K562 (cell line): ENCODE results near the gene ITPKA. TPM values are rescaled to one million over a fixed set of nuclear protein-coding genes. Genes with fewer than 3 reads are reported as not detected.

Experiments used
- ARID1B ChIP-seq: fragments of 450-650 bp; IDR thresholded peaks from 2 replicates; pipeline ENCODE4 v1.6.1; 2016; ENCODE audit warnings: antibody characterized with exemption, mild to moderate bottlenecking, inconsistent platforms
- EGR1 ChIP-seq: fragments of 450-650 bp; conservative IDR thresholded peaks from 2 replicates; pipeline ENCODE4 v1.6.1; 2017; ENCODE audit warnings: mild to moderate bottlenecking
- HCFC1 ChIP-seq: IDR thresholded peaks from 2 replicates; pipeline ENCODE4 v1.6.1; 2012; ENCODE audit warnings: low read depth, low read length, improper control_type of control experiment
- L3MBTL2 ChIP-seq: fragments of 450-650 bp; IDR thresholded peaks from 2 replicates; pipeline ENCODE4 v1.6.1; 2016; ENCODE audit warnings: mild to moderate bottlenecking, moderate library complexity
- NR2C1 ChIP-seq, 2 experiments: fragments of 450-650 bp; IDR thresholded peaks; 2 replicates each; pipeline ENCODE4 v1.6.1; 2017; ENCODE audit warnings: mild to moderate bottlenecking in 2 of 2, antibody characterized with exemption in 1 of 2, inconsistent platforms in 1 of 2, missing compliant biosample characterization in 1 of 2, missing genetic modification characterization in 1 of 2
- NR2C2 ChIP-seq, 2 experiments: fragments of 200-800 bp in 1 of 2; sonication (Bioruptor generic) in 1 of 2; sonication (generic) in 1 of 2; formaldehyde crosslinking in 1 of 2; IDR thresholded peaks; 2 replicates each; pipeline versions ENCODE4 v1.6.1 to v1.8.0; 2016 to 2022; ENCODE audit warnings: mild to moderate bottlenecking in 1 of 2, missing compliant biosample characterization in 1 of 2, missing genetic modification characterization in 1 of 2, missing genetic modification reagents in 1 of 2
- NR4A1 ChIP-seq, 2 experiments: fragments of 250-450 bp in 1 of 2; fragments of 450-650 bp in 1 of 2; sonication (Bioruptor Pico) in 1 of 2; IDR thresholded peaks; 2 replicates each; pipeline versions ENCODE4 v1.4.0 to v1.6.1; 2016 to 2020; ENCODE audit warnings: mild to moderate bottlenecking in 2 of 2, missing compliant biosample characterization in 1 of 2, missing genetic modification characterization in 1 of 2, moderate library complexity in 1 of 2
- PHTF2 ChIP-seq: fragments of 250-450 bp; sonication (Bioruptor Pico); IDR thresholded peaks from 2 replicates; pipeline ENCODE4 v1.5.0; 2021; ENCODE audit warnings: mild to moderate bottlenecking
- SIN3A ChIP-seq, 2 experiments: fragments of 150-350 bp in 1 of 2; IDR thresholded peaks; 2 replicates each; pipeline ENCODE4 v1.6.1; 2011 to 2016; ENCODE audit warnings: borderline replicate concordance in 2 of 2, low read depth in 2 of 2, low read length in 2 of 2, mild to moderate bottlenecking in 2 of 2, moderate library complexity in 2 of 2; ENCODE audit not compliant: control insufficient read depth in 1 of 2
- TBP ChIP-seq: optimal IDR thresholded peaks from 2 replicates; pipeline ENCODE3; 2011; ENCODE audit warnings: low read depth, low read length, improper control_type of control experiment
- ZNF609 ChIP-seq: sonication (generic); formaldehyde crosslinking; IDR thresholded peaks from 2 replicates; pipeline ENCODE4 v1.8.1; 2023; ENCODE audit warnings: missing genetic modification reagents, mild to moderate bottlenecking, borderline replicate concordance
- polyA plus RNA-seq, 8 experiments: library from polyadenylated mRNA; depleted of rRNA in 4 of 8; stranded (reverse) in 5 of 8; unstranded in 3 of 8; fragments of >200 nt; fragmentation: Nextera tagmentation in 2 of 8; fragmentation: Illumina TruSeq in 1 of 8; extraction: Ambion mirVana in 2 of 8; extraction: Trizol in 1 of 8; gene quantifications; 2 replicates each; pipeline versions ENCODE4 v1.2.1 to v1.2.3, GENCODE V29; 2011 to 2014; ENCODE audit warnings: inconsistent platforms in 1 of 8, missing spikeins in 1 of 8
- total RNA-seq, 7 experiments: library from RNA; depleted of rRNA in 6 of 7; stranded (reverse); fragments of >200 nt in 6 of 7; fragmentation: Illumina TruSeq in 2 of 7; extraction: Trizol in 2 of 7; gene quantifications; 2 replicates each; pipeline versions ENCODE4 v1.2.1 to v1.2.3, GENCODE V29; 2011 to 2021; ENCODE audit warnings: low replicate concordance in 1 of 7
- TF ChIP-seq, protein P1 (sequence below), 2 experiments: IDR thresholded peaks; 2 replicates each; pipeline ENCODE4 v1.6.1; 2011; ENCODE audit warnings: borderline replicate concordance in 1 of 2, control low read depth in 1 of 2, low read depth in 1 of 2, low read length in 1 of 2, mild to moderate bottlenecking in 1 of 2, mixed read lengths in 1 of 2, moderate library complexity in 1 of 2; ENCODE audit not compliant: insufficient read depth in 1 of 2, insufficient read length in 1 of 2, poor library complexity in 1 of 2, severe bottlenecking in 1 of 2; ENCODE audit errors: extremely low read depth in 1 of 2
- TF ChIP-seq, protein P2 (sequence below), 2 experiments: IDR thresholded peaks; 2 replicates each; pipeline ENCODE4 v1.6.1; 2012; ENCODE audit warnings: improper control_type of control experiment in 2 of 2, low read depth in 2 of 2, low read length in 2 of 2, borderline replicate concordance in 1 of 2

Gene ITPKA
- total and polyA plus RNA-seq, 9 of the 15 experiments (the other 6 are each of a cell fraction or from before 2014, with no cell fraction given), result 0.14 to 68.4 (median 11.5) TPM

DNA sequence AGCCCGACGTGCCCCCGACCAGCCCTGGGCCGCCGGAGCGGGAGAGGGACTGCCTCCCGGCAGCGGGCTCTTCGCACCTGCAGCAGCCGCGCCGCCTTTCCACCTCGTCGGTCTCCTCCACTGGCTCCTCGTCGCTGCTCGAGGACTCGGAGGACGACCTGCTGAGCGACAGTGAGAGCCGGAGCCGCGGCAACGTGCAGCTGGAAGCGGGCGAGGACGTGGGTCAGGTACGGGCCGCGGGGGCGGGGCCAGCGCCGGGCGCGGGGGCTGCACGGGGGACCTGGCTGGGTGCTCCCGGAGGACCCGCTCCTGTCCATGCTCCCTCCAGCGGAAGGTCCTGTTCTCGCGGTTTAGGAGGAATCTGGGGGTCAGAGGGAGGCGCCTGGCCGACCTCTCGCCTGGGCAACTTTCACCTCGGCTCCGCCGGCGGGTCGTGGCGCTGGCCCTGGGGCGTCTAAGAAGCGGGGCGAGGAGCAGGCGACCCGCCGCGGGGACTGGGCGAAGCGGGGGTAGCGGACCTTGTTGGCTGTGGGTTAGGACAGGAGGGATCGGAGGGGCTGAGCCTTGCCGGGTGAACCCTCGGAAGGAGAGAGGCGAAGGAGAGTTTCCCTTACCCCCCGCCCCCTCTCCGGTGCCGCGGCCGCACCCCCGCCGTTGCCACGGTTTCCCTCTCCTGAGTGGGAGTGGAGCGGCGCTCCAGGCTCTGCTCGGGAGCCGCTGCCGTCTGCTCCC is 682 bp downstream of the ITPKA start (continued):
- TF ChIP-seq NR2C1 (IDR thresholded peaks at IDR 0.05) (no peak), NR2C1 (tag; IDR thresholded peaks at IDR 0.05) (peak; percentile 60), PHTF2 (CRISPR knock-in tag) (no peak), TBP (peak; percentile 12), ZNF609 (CRISPR knock-in tag) (no peak), HCFC1 (0 out of 2 replicates have a peak, but pooled peaks have one; percentile 3), SIN3A (IDR thresholded peaks at IDR 0.05; ENCODE audit: borderline replicate concordance in 2 of 2, control insufficient read depth in 1 of 2, low read depth in 2 of 2, low read length in 2 of 2) (no peak), L3MBTL2 (peak; percentile 95), ARID1B (0 out of 2 replicates have a peak, but pooled peaks have one; percentile 17), NR2C2 (CRISPR knock-in tag; IDR thresholded peaks at IDR 0.05) (peak; percentile 22; the same call in 1 of the 2 replicates), NR2C2 (tag; IDR thresholded peaks at IDR 0.05) (peak; percentile 76; the same call in 1 of the 2 replicates), NR4A1 (CRISPR knock-in tag; IDR thresholded peaks at IDR 0.05) (no peak), NR4A1 (tag; IDR thresholded peaks at IDR 0.05) (0 out of 2 replicates have a peak, but pooled peaks have one; percentile 28), EGR1 (peak; percentile 69)
- TF ChIP-seq, protein P1, sequence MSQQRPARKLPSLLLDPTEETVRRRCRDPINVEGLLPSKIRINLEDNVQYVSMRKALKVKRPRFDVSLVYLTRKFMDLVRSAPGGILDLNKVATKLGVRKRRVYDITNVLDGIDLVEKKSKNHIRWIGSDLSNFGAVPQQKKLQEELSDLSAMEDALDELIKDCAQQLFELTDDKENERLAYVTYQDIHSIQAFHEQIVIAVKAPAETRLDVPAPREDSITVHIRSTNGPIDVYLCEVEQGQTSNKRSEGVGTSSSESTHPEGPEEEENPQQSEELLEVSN (IDR thresholded peaks at IDR 0.05; ENCODE audit: borderline replicate concordance in 1 of 2, extremely low read depth in 1 of 2, insufficient read depth in 1 of 2, insufficient read length in 1 of 2, low read depth in 1 of 2, low read length in 1 of 2, poor library complexity in 1 of 2, severe bottlenecking in 1 of 2), result peak; percentile 95 to 96
- TF ChIP-seq, protein P2, sequence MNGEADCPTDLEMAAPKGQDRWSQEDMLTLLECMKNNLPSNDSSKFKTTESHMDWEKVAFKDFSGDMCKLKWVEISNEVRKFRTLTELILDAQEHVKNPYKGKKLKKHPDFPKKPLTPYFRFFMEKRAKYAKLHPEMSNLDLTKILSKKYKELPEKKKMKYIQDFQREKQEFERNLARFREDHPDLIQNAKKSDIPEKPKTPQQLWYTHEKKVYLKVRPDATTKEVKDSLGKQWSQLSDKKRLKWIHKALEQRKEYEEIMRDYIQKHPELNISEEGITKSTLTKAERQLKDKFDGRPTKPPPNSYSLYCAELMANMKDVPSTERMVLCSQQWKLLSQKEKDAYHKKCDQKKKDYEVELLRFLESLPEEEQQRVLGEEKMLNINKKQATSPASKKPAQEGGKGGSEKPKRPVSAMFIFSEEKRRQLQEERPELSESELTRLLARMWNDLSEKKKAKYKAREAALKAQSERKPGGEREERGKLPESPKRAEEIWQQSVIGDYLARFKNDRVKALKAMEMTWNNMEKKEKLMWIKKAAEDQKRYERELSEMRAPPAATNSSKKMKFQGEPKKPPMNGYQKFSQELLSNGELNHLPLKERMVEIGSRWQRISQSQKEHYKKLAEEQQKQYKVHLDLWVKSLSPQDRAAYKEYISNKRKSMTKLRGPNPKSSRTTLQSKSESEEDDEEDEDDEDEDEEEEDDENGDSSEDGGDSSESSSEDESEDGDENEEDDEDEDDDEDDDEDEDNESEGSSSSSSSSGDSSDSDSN (IDR thresholded peaks at IDR 0.05; ENCODE audit: borderline replicate concordance in 1 of 2, low read depth in 2 of 2, low read length in 2 of 2), result peak; percentile 72 to 82; a peak in 3 of 4 replicates
